GM12865 (cell line): ENCODE results near the gene HP.

Experiments used
- DNase-seq: peaks from one replicate; pipeline ENCODE4 v3.0.0; 2010; ENCODE audit warnings: low read depth
- H3K4me3 ChIP-seq: 2 replicates; pipeline ENCODE4 v1.5.1; 2011; ENCODE audit warnings: mild to moderate bottlenecking, low read depth, low read length, control low read depth
- CTCF ChIP-seq: IDR thresholded peaks from 2 replicates; pipeline ENCODE4 v1.5.1; 2011; ENCODE audit warnings: low read length, control low read depth, low read depth, inconsistent platforms; ENCODE audit not compliant: insufficient read depth; ENCODE audit errors: missing control alignments

HP gene

GRCh38 chr16:72043058-72043457, 11.2 kb upstream of the HP start:
- no peak for DNase-seq
- H3K4me3 ChIP-seq = no peak overlapping the region
- no peak for TF ChIP-seq CTCF

- no peak for TF ChIP-seq CTCF
- DNase-seq = no peak
- H3K4me3 ChIP-seq = no peak overlapping the region
These were observed 10.8 kb upstream of the HP start for GRCh38 chr16:72043539-72043938.

GRCh38 chr16:72044296-72044695, 10.0 kb upstream of the HP start:
- TF ChIP-seq CTCF = no peak
- DNase-seq = no peak

GRCh38 chr16:72044825-72045359, 9.4 kb upstream of the HP start:
- DNase-seq = no peak
- TF ChIP-seq CTCF = no peak
- no peak overlapping the region for H3K4me3 ChIP-seq

More at GRCh38 chr16:72044296-72044695, 10.0 kb upstream of the HP start:
- no peak overlapping the region for H3K4me3 ChIP-seq

- DNase-seq = no peak
- no peak for TF ChIP-seq CTCF
- no peak overlapping the region for H3K4me3 ChIP-seq
These were observed 5.2 kb upstream of the HP start for GRCh38 chr16:72049110-72049509.

- H3K4me3 ChIP-seq = no peak overlapping the region
- TF ChIP-seq CTCF = no peak
- DNase-seq = no peak
These were observed 3.4 kb upstream of the HP start for GRCh38 chr16:72050769-72051464.

- no peak for TF ChIP-seq CTCF
- no peak for DNase-seq
- no peak overlapping the region for H3K4me3 ChIP-seq
These were observed 2.5 kb upstream of the HP start for GRCh38 chr16:72051818-72052217.
